GM23338 (cell line): ENCODE results near the gene ERF.

Experiments used
- CREB1 ChIP-seq: fragments of 250-450 bp; sonication (Bioruptor Pico); IDR thresholded peaks from 2 replicates; pipeline ENCODE4 v1.5.0; 2020; ENCODE audit warnings: low read depth, mild to moderate bottlenecking, moderate library complexity
- CTCF ChIP-seq, 2 experiments: fragments of 200-600 bp in 1 of 2; sonication (generic) in 1 of 2; conservative IDR thresholded peaks; 2 replicates each; pipeline versions ENCODE4 v1.5.1 to v1.6.1; 2016 to 2017; ENCODE audit warnings: antibody characterized with exemption in 2 of 2, low read depth in 2 of 2, mild to moderate bottlenecking in 2 of 2, moderate library complexity in 1 of 2
- ETS1 ChIP-seq: IDR thresholded peaks from 2 replicates; pipeline ENCODE4 v1.6.1; 2016; ENCODE audit warnings: antibody characterized with exemption
- EZH2 ChIP-seq: fragments of 200-600 bp; sonication (generic); IDR thresholded peaks from one replicate; pipeline ENCODE4 v1.8.0; 2017; ENCODE audit warnings: antibody characterized with exemption, mild to moderate bottlenecking, low read depth; ENCODE audit not compliant: unreplicated experiment
- EZH2phosphoT487 ChIP-seq: fragments of 200-600 bp; sonication (generic); IDR thresholded peaks from one replicate; pipeline ENCODE4 v1.8.1; 2018; ENCODE audit warnings: antibody characterized with exemption; ENCODE audit not compliant: unreplicated experiment
- JUNB ChIP-seq: IDR thresholded peaks from one replicate; pipeline ENCODE4 v1.6.1; 2016; ENCODE audit warnings: antibody characterized with exemption; ENCODE audit not compliant: unreplicated experiment
- NANOG ChIP-seq: IDR thresholded peaks from 2 replicates; pipeline ENCODE4 v1.6.1; 2016; ENCODE audit warnings: antibody characterized with exemption, borderline replicate concordance
- POLR2AphosphoS5 ChIP-seq: IDR thresholded peaks from 2 replicates; pipeline ENCODE4 v1.6.1; 2016; ENCODE audit warnings: antibody characterized with exemption, low read depth
- STAT1 ChIP-seq: IDR thresholded peaks from one replicate; pipeline ENCODE4 v1.6.1; 2016; ENCODE audit warnings: antibody characterized with exemption; ENCODE audit not compliant: unreplicated experiment
- ZNF114 ChIP-seq: fragments of 250-450 bp; sonication (Bioruptor Pico); IDR thresholded peaks from 2 replicates; pipeline ENCODE4 v1.5.0; 2020; ENCODE audit warnings: mild to moderate bottlenecking, moderate library complexity
- ZNF331 ChIP-seq: fragments of 250-450 bp; sonication (Bioruptor Pico); IDR thresholded peaks from 2 replicates; pipeline ENCODE4 v1.5.0; 2020; ENCODE audit warnings: low read depth, mild to moderate bottlenecking, moderate library complexity
- TF ChIP-seq, protein P1 (sequence below): IDR thresholded peaks from one replicate; pipeline ENCODE4 v1.6.1; 2018; ENCODE audit warnings: antibody characterized with exemption; ENCODE audit not compliant: unreplicated experiment

GRCh38 chr19:42225718-42226292, 29.1 kb downstream of the ERF start:
- TF ChIP-seq CTCF (conservative IDR thresholded peaks at IDR 0.05; ENCODE audit: low read depth in 2 of 2) (no peak), POLR2AphosphoS5 (no peak), EZH2 (no peak), ZNF331 (CRISPR knock-in tag) (no peak), EZH2phosphoT487 (no peak), ZNF114 (CRISPR knock-in tag) (no peak), ETS1 (no peak), CREB1 (CRISPR knock-in tag) (no peak), JUNB (no peak), NANOG (no peak), STAT1 (no peak)
- TF ChIP-seq, protein P1, sequence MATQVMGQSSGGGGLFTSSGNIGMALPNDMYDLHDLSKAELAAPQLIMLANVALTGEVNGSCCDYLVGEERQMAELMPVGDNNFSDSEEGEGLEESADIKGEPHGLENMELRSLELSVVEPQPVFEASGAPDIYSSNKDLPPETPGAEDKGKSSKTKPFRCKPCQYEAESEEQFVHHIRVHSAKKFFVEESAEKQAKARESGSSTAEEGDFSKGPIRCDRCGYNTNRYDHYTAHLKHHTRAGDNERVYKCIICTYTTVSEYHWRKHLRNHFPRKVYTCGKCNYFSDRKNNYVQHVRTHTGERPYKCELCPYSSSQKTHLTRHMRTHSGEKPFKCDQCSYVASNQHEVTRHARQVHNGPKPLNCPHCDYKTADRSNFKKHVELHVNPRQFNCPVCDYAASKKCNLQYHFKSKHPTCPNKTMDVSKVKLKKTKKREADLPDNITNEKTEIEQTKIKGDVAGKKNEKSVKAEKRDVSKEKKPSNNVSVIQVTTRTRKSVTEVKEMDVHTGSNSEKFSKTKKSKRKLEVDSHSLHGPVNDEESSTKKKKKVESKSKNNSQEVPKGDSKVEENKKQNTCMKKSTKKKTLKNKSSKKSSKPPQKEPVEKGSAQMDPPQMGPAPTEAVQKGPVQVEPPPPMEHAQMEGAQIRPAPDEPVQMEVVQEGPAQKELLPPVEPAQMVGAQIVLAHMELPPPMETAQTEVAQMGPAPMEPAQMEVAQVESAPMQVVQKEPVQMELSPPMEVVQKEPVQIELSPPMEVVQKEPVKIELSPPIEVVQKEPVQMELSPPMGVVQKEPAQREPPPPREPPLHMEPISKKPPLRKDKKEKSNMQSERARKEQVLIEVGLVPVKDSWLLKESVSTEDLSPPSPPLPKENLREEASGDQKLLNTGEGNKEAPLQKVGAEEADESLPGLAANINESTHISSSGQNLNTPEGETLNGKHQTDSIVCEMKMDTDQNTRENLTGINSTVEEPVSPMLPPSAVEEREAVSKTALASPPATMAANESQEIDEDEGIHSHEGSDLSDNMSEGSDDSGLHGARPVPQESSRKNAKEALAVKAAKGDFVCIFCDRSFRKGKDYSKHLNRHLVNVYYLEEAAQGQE, result no peak
